IMR-90 (cell line): ENCODE measurements around the gene MMP8.

ENCODE experiments used
- BHLHE40 ChIP-seq: fragments of 150-350 bp; IDR thresholded peaks from 2 replicates; pipeline ENCODE4 v1.6.1; 2016; ENCODE audit warnings: mild to moderate bottlenecking, low read depth, low read length
- MAFK ChIP-seq: IDR thresholded peaks from 2 replicates; pipeline ENCODE4 v1.6.1; 2012; ENCODE audit warnings: low read depth, low read length, improper control_type of control experiment
- TF ChIP-seq, protein P1 (sequence below): conservative IDR thresholded peaks from 2 replicates; pipeline ENCODE4 v1.5.1; 2012; ENCODE audit warnings: mild to moderate bottlenecking, low read depth, low read length, improper control_type of control experiment

GRCh38 chr11:102773386-102773785 is 48.6 kb upstream of the MMP8 start:
- TF ChIP-seq MAFK, result no peak
- no peak for TF ChIP-seq BHLHE40
- TF ChIP-seq, protein P1, sequence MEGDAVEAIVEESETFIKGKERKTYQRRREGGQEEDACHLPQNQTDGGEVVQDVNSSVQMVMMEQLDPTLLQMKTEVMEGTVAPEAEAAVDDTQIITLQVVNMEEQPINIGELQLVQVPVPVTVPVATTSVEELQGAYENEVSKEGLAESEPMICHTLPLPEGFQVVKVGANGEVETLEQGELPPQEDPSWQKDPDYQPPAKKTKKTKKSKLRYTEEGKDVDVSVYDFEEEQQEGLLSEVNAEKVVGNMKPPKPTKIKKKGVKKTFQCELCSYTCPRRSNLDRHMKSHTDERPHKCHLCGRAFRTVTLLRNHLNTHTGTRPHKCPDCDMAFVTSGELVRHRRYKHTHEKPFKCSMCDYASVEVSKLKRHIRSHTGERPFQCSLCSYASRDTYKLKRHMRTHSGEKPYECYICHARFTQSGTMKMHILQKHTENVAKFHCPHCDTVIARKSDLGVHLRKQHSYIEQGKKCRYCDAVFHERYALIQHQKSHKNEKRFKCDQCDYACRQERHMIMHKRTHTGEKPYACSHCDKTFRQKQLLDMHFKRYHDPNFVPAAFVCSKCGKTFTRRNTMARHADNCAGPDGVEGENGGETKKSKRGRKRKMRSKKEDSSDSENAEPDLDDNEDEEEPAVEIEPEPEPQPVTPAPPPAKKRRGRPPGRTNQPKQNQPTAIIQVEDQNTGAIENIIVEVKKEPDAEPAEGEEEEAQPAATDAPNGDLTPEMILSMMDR, result no peak
